Endothelial cell of umbilical vein (primary cell): ENCODE measurements around the gene IGFBP4. TPM values are rescaled to one million over a fixed set of nuclear protein-coding genes. Genes with fewer than 3 reads are reported as not detected.

Experiments
- BruUV-seq: library from RNA; stranded (reverse); fragments of 400-500 nt; replicated peaks from 2 replicates; lab custom pipeline; 2021; lab: Mats Ljungman, UMichigan
- CTCF ChIA-PET: fragments of 300-600, 350-600 bp; sonication (Branson Sonifier 250); formaldehyde crosslinking; loops from one replicate; lab custom pipeline; 2021; ENCODE audit warnings: antibody characterized with exemption, inconsistent platforms; lab: Charles Lee
- POLR2A ChIA-PET: fragments of 300-600, 350-600 bp; sonication (Branson Sonifier 250); formaldehyde crosslinking; loops from one replicate; lab custom pipeline; 2021; ENCODE audit warnings: antibody characterized with exemption, inconsistent platforms; lab: Charles Lee
- DNase-seq: peaks from one replicate; pipeline ENCODE4 v3.0.0-alpha.2; 2011; ENCODE audit warnings: low read depth, low spot score
- FAIRE-seq: peaks from 2 replicates; lab custom pipeline; 2011; peaks lifted over from hg19 to GRCh38; lab: Jason Lieb, UNC
- H2AFZ ChIP-seq: 2 replicates; pipeline ENCODE4 v1.6.0; 2012; ENCODE audit warnings: low read depth, low read length, control low read depth, inconsistent platforms
- H3K27ac ChIP-seq: 2 replicates; pipeline ENCODE4 v1.5.1; 2011; ENCODE audit warnings: low read depth, mild to moderate bottlenecking, control low read depth, low read length, moderate library complexity; ENCODE audit not compliant: insufficient read depth
- H3K27me3 ChIP-seq, 2 experiments: 2 replicates each; pipeline versions ENCODE4 v1.6.0 to v1.6.1; 2011; ENCODE audit warnings: low read length in 2 of 2, mixed read lengths in 1 of 2; ENCODE audit not compliant: control insufficient read depth in 2 of 2, insufficient read depth in 2 of 2
- H3K36me3 ChIP-seq, 2 experiments: 2 replicates in 1 of 2; 3 replicates in 1 of 2; pipeline ENCODE4 v1.5.1; 2011; ENCODE audit warnings: low read length in 2 of 2, mild to moderate bottlenecking in 1 of 2, moderate library complexity in 1 of 2; ENCODE audit not compliant: control insufficient read depth in 2 of 2, insufficient read depth in 2 of 2; ENCODE audit errors: extremely low read depth in 1 of 2
- H3K4me1 ChIP-seq: 3 replicates; pipeline ENCODE4 v1.5.1; 2011; ENCODE audit warnings: mild to moderate bottlenecking, low read length; ENCODE audit not compliant: control insufficient read depth, insufficient read depth; ENCODE audit errors: extremely low read depth
- H3K4me2 ChIP-seq: 2 replicates; pipeline ENCODE4 v1.6.1; 2011; ENCODE audit warnings: low read length, control low read depth, mixed read lengths; ENCODE audit not compliant: insufficient read depth
- H3K4me3 ChIP-seq, 3 experiments: fragments of 200-600 bp in 1 of 3; sonication (generic), shearing (Covaris generic) in 1 of 3; replicated peaks in 1 of 3; 2 replicates each; pipeline ENCODE4 v1.5.1; 2011 to 2016; ENCODE audit warnings: control low read depth in 3 of 3, low read length in 3 of 3, mild to moderate bottlenecking in 2 of 3, inconsistent platforms in 1 of 3, low read depth in 1 of 3, moderate library complexity in 1 of 3; ENCODE audit not compliant: insufficient read depth in 1 of 3
- H3K79me2 ChIP-seq: 2 replicates; pipeline ENCODE4 v1.6.0; 2012; ENCODE audit warnings: low read length, inconsistent platforms; ENCODE audit not compliant: control insufficient read depth, insufficient read depth
- H3K9ac ChIP-seq: replicated peaks from 2 replicates; pipeline ENCODE3; 2011; ENCODE audit warnings: low read length, control low read depth; ENCODE audit not compliant: insufficient read depth; ENCODE audit errors: extremely low read depth
- H3K9me1 ChIP-seq: replicated peaks from 3 replicates; pipeline ENCODE4 v1.6.0; 2011; ENCODE audit warnings: mild to moderate bottlenecking, low read length; ENCODE audit not compliant: control insufficient read depth, insufficient read depth; ENCODE audit errors: extremely low read depth
- H3K9me3 ChIP-seq: replicated peaks from 2 replicates; pipeline ENCODE4 v1.5.1; 2012; ENCODE audit warnings: low read length, inconsistent platforms; ENCODE audit not compliant: control insufficient read depth, insufficient read depth
- H4K20me1 ChIP-seq: replicated peaks from 2 replicates; pipeline ENCODE3; 2011; ENCODE audit warnings: mild to moderate bottlenecking, low read length; ENCODE audit not compliant: control insufficient read depth, insufficient read depth; ENCODE audit errors: extremely low read depth
- EZH2 ChIP-seq: IDR thresholded peaks from 2 replicates; pipeline ENCODE4 v1.6.1; 2012; ENCODE audit warnings: borderline replicate concordance, low read depth, mild to moderate bottlenecking, moderate library complexity, low read length, inconsistent platforms; ENCODE audit not compliant: severe bottlenecking
- FOS ChIP-seq: IDR thresholded peaks from 2 replicates; pipeline ENCODE4 v1.6.1; 2011; ENCODE audit warnings: mild to moderate bottlenecking, low read length, moderate library complexity, borderline replicate concordance; ENCODE audit not compliant: insufficient read depth
- GATA2 ChIP-seq: IDR thresholded peaks from 2 replicates; pipeline ENCODE4 v1.7.0; 2011; ENCODE audit warnings: low read depth, mild to moderate bottlenecking, moderate library complexity, mixed read lengths, low read length; ENCODE audit not compliant: insufficient read length, insufficient read depth
- JUN ChIP-seq: IDR thresholded peaks from 2 replicates; pipeline ENCODE4 v1.6.1; 2011; ENCODE audit warnings: borderline replicate concordance, low read depth; ENCODE audit not compliant: insufficient read length, insufficient read depth
- MYC ChIP-seq: IDR thresholded peaks from one replicate; pipeline ENCODE4 v1.6.1; 2011; ENCODE audit warnings: mild to moderate bottlenecking, low read depth, low read length
- POLR2A ChIP-seq: IDR thresholded peaks from 2 replicates; pipeline ENCODE4 v1.6.1; 2012; ENCODE audit warnings: low read depth, mild to moderate bottlenecking, control low read depth, low read length
- POLR2AphosphoS5 ChIP-seq: IDR thresholded peaks from 2 replicates; pipeline ENCODE4 v1.6.1; 2012; ENCODE audit warnings: low read depth, mild to moderate bottlenecking, control low read depth, low read length, moderate library complexity; ENCODE audit not compliant: insufficient read depth
- dilution Hi-C: fragments of 300-500 bp; cut with MboI; formaldehyde crosslinking; loops from one replicate; pipeline ENCODE4 v1.15.0; 2019; ENCODE audit warnings: low sequenced_read_pairs; ENCODE audit not compliant: extremely low pct_ligation_motif_present
- intact Hi-C: fragments of 100-400 bp; cut with micrococcal nuclease; formaldehyde crosslinking; loops from one replicate; pipeline ENCODE4 v1.10.0; 2022
- polyA plus RNA-seq, 4 experiments: library from polyadenylated mRNA; depleted of rRNA in 3 of 4; stranded (reverse) in 3 of 4; unstranded in 1 of 4; fragments of >200 nt; gene quantifications; 2 replicates each; pipeline versions ENCODE4 v1.2.1 to v1.2.3, GENCODE V29; 2011 to 2012; ENCODE audit warnings: missing spikeins in 1 of 4
- total RNA-seq: library from RNA; stranded (reverse); gene quantifications from 2 replicates; pipeline ENCODE4 v1.2.3, GENCODE V29; 2021
- TF ChIP-seq, protein P1 (sequence below): IDR thresholded peaks from 2 replicates; pipeline ENCODE4 v1.6.1; 2011; ENCODE audit not compliant: insufficient read depth, insufficient read length
- TF ChIP-seq, protein P2 (sequence below), 2 donors: IDR thresholded peaks; 1 replicate in 1 of 2; 2 replicates in 1 of 2; pipeline ENCODE4 v1.5.1; 2011; ENCODE audit warnings: low read length in 2 of 2, mild to moderate bottlenecking in 2 of 2, moderate library complexity in 2 of 2, control low read depth in 1 of 2, inconsistent platforms in 1 of 2, low read depth in 1 of 2; ENCODE audit not compliant: insufficient read depth in 1 of 2; ENCODE audit errors: extremely low read depth in 1 of 2

The IGFBP4 gene
- total and polyA plus RNA-seq, 2 donors (not counting 3 experiments of a cell fraction or from before 2014, with no cell fraction given): 377 to 618 TPM

DNA sequence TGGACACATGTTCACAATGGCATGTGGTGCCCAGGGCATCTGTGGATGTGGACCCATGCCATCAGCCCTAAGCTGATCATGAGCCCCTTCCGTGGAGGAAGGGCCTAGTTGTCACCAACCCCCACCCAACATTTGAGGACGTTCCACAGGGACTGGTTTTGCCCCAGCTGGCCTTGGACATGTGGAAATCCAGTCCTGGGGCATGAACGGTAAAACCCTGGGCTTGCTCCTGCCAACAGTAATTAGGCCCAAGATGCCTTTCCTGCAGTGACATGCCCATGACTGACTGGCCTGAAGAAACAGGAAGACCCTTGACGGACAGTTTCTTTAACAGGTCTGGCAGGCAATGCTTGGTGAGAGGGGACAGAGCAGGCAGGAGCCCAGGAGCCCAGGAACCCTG is 50.4 kb downstream of the IGFBP4 start:
- Histone ChIP-seq H4K20me1 (no peaks in the 10 kb centered on the region), H3K4me1 (no peaks in the 10 kb centered on the region), H3K4me2 (no peak overlapping the region), H3K9ac (no peak overlapping the region), H3K9me1 (no peaks in the 10 kb centered on the region), H2AFZ (no peak overlapping the region), H3K4me3 (no peak overlapping the region), H3K36me3 (no peaks in the 10 kb centered on the region), H3K9me3 (no peaks in the 10 kb centered on the region), H3K79me2 (no peaks in the 10 kb centered on the region), H3K27me3 (peaks cover 0 to 2% of the 10 kb centered on the region in 2 experiments), H3K27ac (no peak overlapping the region)
- no peak for TF ChIP-seq POLR2AphosphoS5
- TF ChIP-seq, protein P1, sequence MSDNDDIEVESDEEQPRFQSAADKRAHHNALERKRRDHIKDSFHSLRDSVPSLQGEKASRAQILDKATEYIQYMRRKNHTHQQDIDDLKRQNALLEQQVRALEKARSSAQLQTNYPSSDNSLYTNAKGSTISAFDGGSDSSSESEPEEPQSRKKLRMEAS: no peak
- TF ChIP-seq FOS: no peak
- TF ChIP-seq, protein P2, sequence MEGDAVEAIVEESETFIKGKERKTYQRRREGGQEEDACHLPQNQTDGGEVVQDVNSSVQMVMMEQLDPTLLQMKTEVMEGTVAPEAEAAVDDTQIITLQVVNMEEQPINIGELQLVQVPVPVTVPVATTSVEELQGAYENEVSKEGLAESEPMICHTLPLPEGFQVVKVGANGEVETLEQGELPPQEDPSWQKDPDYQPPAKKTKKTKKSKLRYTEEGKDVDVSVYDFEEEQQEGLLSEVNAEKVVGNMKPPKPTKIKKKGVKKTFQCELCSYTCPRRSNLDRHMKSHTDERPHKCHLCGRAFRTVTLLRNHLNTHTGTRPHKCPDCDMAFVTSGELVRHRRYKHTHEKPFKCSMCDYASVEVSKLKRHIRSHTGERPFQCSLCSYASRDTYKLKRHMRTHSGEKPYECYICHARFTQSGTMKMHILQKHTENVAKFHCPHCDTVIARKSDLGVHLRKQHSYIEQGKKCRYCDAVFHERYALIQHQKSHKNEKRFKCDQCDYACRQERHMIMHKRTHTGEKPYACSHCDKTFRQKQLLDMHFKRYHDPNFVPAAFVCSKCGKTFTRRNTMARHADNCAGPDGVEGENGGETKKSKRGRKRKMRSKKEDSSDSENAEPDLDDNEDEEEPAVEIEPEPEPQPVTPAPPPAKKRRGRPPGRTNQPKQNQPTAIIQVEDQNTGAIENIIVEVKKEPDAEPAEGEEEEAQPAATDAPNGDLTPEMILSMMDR (IDR thresholded peaks at IDR 0.05; ENCODE audit: extremely low read depth in 1 of 2, insufficient read depth in 1 of 2, low read depth in 1 of 2, low read length in 2 of 2): no peak
- no peak for TF ChIP-seq GATA2
- TF ChIP-seq POLR2A: no peak
- no peak for TF ChIP-seq JUN
- no peak for TF ChIP-seq MYC
- TF ChIP-seq EZH2: no peak
- no peak for DNase-seq
- no TSS peak for BruUV-seq
- dilution Hi-C loops (no loop called here), intact Hi-C loops (no loop called here)
- ChIA-PET CTCF (interaction anchor here (1.6 to 4.4 kb wide), 2 partner anchors 17 to 40 kb away, joined by 5 to 28 read pairs; no protein-coding TSS in a partner anchor), POLR2A (no interaction called here)
- FAIRE-seq: no peak
